HG03432 (cell line): Measurements from ENCODE around the gene PLIN5.

Experiments used
- ATAC-seq: cut with Tn5 transposase; IDR thresholded peaks from one replicate; pipeline ENCODE4 v1.9.1; 2021; ENCODE audit warnings: mild to moderate bottlenecking, moderate library complexity; ENCODE audit not compliant: unreplicated experiment

Gene PLIN5

GRCh38 chr19:4507804-4508203 lies 27.2 kb downstream of the PLIN5 start:
- ATAC-seq = no peak

- no peak for ATAC-seq
Observed at GRCh38 chr19:4507150-4507452, 27.9 kb downstream of the PLIN5 start.

GRCh38 chr19:4506449-4507149 lies 28.4 kb downstream of the PLIN5 start:
- ATAC-seq = no peak

- ATAC-seq = no peak
Observed at GRCh38 chr19:4505570-4506448, 29.2 kb downstream of the PLIN5 start.

- ATAC-seq = no peak
Observed at GRCh38 chr19:4504891-4505569, 30.0 kb downstream of the PLIN5 start.

- ATAC-seq = no peak
Observed at GRCh38 chr19:4504297-4504701, 30.7 kb downstream of the PLIN5 start.

- ATAC-seq = no peak
Observed at GRCh38 chr19:4503825-4504170, 31.2 kb downstream of the PLIN5 start.

GRCh38 chr19:4503132-4503824 lies 31.7 kb downstream of the PLIN5 start:
- no peak for ATAC-seq

- ATAC-seq = no peak
Observed at GRCh38 chr19:4502282-4503131, 32.5 kb downstream of the PLIN5 start.

- no peak for ATAC-seq
Observed at GRCh38 chr19:4501691-4502090, 33.3 kb downstream of the PLIN5 start.

- no peak for ATAC-seq
Observed at GRCh38 chr19:4500841-4501591, 34.0 kb downstream of the PLIN5 start.

GRCh38 chr19:4499855-4500254 lies 35.2 kb downstream of the PLIN5 start:
- no peak for ATAC-seq

- ATAC-seq = no peak
Observed at GRCh38 chr19:4499318-4499717, 35.7 kb downstream of the PLIN5 start.

GRCh38 chr19:4498694-4499093 lies 36.3 kb downstream of the PLIN5 start:
- ATAC-seq = no peak

GRCh38 chr19:4497770-4498389 lies 37.1 kb downstream of the PLIN5 start:
- ATAC-seq = no peak

- no peak for ATAC-seq
Observed at GRCh38 chr19:4496304-4496703, 38.7 kb downstream of the PLIN5 start.

- no peak for ATAC-seq
Observed at GRCh38 chr19:4495471-4495870, 39.6 kb downstream of the PLIN5 start.

GRCh38 chr19:4494691-4495064 lies 40.3 kb downstream of the PLIN5 start:
- ATAC-seq = no peak

- ATAC-seq = no peak
Observed at GRCh38 chr19:4493929-4494690, 40.9 kb downstream of the PLIN5 start.
